Mucosa of gallbladder (tissue), 1 donor: Measurements from ENCODE around the gene BRD1. TPM values are rescaled to one million over a fixed set of nuclear protein-coding genes. Genes with fewer than 3 reads are reported as not detected.
"Not testable (repeated sequence)": the region's sequence is repeated elsewhere in the genome, so short reads cannot be mapped to it uniquely, and the experiment has no call there.

Experiments used
- DNase-seq: peaks from one replicate; pipeline ENCODE4 v3.0.0-alpha.2; 2020; ENCODE audit warnings: low spot score
- total RNA-seq: library from RNA; stranded (reverse); gene quantifications from one replicate; pipeline ENCODE4 v1.2.1, GENCODE V29; 2021
- donor health status: DM: no; HTN: no; CAD: no.

BRD1 gene
- total RNA-seq, 1 donor from 2014 or later, result 45.3 TPM

DNA sequence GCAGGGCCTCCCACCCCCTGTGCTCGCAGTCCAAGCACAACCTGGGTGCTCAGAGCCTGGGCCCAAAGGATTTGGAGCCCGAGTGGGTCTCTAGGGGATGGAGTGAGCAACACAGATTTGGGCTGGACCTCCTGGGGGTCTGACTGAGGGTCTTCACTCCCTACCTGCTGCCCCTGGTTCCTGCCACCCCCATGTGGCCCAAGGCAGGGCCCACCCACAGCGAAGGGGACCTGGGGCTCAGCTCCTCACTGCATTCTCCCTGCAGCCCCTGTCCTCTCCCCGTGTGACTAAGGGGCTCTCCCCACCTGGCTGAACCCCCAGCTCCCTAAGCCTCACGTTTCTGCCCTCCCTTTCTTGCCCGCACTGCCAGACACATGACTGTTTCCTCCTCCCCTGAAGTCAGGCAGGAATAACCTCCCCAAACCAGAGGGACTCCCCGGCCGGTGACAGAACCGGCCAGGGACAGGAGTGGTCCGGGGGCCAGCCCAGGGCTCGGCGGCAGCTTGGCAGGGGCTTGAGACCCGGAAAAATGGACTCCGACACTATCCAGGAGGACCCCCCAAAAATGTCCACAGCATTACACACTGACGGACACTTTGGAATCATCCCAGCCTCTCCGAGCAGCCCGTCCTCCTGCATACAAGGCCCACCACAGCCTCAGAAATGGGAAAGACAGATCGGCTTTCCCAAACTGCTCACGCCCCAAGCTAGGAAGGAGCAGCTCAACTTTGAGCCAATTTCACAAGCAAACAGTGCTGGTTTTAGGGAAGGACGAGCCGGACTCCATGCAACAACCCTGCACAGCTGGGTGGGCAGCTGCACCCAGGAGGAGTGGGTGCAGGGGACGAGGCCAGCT is 57.8 kb downstream of the BRD1 start:
- no peak for DNase-seq

DNA sequence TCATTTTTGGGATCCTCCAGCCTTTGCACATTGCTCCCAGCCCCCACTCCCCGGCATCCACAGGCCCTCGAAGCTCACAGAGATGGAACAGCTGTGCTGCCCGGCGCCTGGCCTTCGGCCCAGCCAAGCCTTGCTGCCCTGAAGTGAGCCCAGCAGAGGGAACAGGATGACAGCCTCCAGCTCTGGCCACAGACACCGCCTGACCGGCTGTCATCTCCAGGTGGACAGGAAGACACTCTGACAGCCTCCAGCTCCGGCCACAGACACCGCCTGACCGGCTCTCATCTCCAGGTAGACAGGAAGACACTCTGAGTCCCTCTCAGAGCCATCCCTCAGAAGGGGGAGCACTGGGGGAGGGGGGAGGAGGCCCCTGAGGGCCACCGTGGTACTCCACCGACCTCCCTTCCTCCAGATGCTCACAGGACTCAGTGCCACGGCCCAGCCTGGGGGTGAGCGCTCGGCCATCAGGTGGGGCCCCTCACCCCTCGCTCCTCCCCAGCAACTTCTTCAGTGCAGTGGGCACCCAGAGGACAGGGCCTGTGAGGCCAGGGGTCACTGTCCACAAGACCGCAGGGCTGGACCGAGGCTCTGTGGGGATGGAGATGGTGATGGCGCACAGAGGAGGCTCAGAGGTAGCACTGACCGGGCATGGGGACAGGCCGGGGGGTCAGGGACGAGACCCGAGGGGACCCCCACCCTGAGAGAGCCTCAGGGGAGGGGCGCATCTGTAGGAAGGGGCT is 58.6 kb downstream of the BRD1 start:
- DNase-seq, result peak; percentile 47

DNA sequence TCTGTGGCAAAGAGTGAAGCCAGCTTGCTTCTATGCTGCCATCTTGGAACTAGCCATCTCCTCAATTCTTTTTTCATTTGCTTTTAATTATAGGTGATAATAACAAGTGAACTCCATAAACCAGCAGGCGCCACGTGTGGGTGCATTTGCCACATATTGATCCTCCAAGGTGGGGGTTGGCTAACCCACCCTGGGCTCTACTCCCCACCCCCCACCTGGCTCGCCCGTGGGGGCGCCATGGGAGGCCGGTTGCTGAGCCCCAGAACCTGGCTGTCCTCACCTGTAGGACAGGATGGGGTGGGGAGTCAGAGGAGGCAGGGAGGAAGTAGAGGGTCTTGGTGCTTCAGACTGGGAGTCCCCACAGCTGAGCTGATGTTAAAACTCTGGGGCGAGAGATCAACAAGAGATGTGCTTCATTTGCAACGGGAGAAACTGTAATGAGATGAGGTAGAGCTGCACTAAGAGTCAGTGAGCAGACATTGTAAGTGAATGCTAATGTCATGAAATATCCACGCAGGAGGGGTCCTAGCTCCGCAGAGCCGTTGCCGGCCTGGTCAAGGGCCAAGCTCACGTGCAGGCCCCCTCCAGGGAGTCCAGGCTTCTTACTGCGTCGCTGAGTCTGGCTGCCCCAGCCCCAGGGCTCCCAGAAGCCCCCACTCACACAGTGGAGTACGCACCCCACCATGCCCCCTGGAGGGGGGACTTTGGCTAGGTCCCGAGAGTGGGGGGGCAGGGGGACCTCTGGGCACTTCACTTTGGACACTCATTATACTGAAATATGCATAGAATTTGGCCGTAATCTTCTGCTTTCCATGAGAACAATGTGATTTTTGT is 59.4 kb downstream of the BRD1 start:
- DNase-seq, result no peak

DNA sequence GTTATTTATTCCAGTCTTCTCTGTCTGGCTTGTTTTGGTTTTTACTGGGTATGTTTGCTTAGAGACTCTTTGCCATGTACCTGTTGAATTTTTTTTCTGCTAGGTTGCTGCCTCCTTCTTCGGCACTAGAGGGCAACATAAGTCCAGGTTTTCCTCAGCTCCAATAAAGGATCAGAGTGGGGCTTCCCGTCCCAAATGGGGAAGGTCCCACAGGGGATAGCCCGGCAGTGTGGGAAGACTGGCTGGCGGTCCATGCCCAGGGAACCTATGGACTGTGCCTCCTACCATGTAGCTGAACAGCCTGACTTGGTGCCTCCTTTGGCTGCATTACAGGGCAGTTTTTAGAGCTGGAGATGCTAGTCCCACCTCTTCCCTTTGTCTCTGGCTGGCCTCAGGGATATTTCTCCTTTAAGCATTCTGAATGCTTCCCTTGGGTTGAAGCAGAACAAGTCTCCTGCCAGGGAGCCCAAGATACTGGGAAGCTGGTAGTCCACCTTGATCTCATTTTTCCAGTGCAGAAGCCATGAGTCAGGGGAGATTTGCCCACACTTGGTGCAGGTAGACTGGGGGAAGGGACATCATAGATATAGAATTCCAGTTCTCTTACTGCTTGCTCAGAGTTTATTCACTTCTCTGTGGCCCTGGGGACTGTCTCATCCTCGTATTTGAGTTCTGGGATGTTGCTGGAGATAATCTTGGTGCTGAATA is 60.2 kb downstream of the BRD1 start:
- DNase-seq, result no peak

GRCh38 chr22:49765951-49766350 is 61.7 kb downstream of the BRD1 start:
- no peak for DNase-seq

- DNase-seq, result no peak
Observed at GRCh38 chr22:49765091-49765771, 62.4 kb downstream of the BRD1 start.

- DNase-seq, result no peak
Observed at GRCh38 chr22:49764127-49764581, 63.5 kb downstream of the BRD1 start.

DNA sequence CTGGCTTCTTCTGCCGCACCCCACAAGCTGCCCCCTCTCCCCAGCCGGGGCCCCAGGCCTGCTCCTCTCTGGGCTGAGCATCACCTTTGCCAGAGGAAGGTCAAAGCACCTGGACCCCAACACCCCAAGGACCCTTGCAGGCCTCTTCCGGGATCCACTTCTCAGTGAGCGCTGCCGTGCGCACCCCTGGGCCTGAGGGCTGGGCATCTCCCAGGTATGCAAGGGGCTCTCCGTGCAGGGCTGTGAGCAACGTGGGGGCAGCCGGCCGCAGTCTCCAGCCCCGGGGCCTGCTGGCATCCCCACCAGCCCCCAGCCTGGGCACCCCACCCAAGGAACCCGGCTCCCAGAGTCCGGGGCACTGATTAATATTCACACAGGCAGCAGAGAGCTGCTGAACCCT is 64.0 kb downstream of the BRD1 start:
- DNase-seq, result no peak

DNA sequence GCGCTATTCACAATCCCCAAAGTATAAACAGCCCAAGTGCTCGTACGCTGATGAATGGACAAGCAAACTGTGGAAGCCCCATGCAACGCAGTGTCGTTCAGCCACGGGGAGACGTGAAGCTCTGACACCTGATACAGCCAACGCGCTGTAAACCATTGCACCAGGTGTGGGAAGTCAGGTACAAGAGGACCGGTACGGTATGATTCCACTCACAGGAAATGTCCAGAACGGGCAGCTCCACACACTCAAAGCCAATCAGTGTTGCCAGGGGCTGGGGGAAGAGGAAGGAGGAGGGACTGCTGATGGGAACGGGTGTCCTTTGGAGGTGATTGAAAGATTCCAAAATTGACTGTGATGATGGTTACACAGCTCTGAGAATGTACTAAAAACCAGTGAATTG is 64.5 kb downstream of the BRD1 start:
- DNase-seq, result no peak

GRCh38 chr22:49762571-49762970 is 65.1 kb downstream of the BRD1 start:
- not testable (repeated sequence) for DNase-seq

GRCh38 chr22:49761836-49762235 is 65.8 kb downstream of the BRD1 start:
- no peak for DNase-seq

GRCh38 chr22:49760630-49761571 is 66.8 kb downstream of the BRD1 start:
- DNase-seq, result no peak

GRCh38 chr22:49760280-49760629 is 67.4 kb downstream of the BRD1 start:
- DNase-seq, result no peak

DNA sequence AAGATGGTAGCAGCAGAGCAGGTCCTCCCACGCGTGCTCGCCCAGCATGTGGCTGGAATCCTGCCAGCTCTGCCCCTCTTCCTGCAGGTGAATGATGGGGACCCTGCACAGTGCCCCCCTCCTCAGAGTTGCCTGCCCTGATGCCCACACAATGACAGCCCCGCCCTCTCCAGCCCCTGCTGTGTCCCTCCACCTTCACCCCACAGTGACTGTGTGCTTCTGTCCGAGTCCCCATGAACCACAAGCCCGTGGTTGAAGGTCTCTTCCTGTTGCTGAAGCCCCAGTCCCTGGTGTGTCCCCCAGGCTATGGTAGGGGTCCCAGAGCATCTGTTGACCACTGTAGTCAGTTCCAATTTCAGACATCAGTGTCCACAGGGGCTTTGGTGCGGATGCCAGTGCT is 71.0 kb downstream of the BRD1 start:
- DNase-seq, result no peak

- DNase-seq, result no peak
Observed at GRCh38 chr22:49756201-49756600, 71.5 kb downstream of the BRD1 start.

DNA sequence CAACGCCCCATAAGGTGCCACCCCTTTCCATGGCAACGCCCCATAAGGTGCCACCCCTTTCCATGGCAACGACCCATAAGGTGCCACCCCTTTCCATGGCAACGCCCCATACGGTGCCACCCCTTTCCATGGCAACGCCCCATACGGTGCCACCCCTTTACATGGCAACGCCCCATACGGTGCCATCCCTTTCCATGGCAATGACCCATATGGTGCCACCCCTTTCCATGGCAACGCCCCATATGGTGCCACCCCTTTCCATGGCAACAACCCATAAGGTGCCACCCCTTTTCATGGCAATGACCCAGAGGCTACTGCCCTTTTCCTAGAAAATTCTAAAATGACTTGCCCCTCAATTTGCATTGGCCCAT is 72.1 kb downstream of the BRD1 start:
- DNase-seq, result no peak

DNA sequence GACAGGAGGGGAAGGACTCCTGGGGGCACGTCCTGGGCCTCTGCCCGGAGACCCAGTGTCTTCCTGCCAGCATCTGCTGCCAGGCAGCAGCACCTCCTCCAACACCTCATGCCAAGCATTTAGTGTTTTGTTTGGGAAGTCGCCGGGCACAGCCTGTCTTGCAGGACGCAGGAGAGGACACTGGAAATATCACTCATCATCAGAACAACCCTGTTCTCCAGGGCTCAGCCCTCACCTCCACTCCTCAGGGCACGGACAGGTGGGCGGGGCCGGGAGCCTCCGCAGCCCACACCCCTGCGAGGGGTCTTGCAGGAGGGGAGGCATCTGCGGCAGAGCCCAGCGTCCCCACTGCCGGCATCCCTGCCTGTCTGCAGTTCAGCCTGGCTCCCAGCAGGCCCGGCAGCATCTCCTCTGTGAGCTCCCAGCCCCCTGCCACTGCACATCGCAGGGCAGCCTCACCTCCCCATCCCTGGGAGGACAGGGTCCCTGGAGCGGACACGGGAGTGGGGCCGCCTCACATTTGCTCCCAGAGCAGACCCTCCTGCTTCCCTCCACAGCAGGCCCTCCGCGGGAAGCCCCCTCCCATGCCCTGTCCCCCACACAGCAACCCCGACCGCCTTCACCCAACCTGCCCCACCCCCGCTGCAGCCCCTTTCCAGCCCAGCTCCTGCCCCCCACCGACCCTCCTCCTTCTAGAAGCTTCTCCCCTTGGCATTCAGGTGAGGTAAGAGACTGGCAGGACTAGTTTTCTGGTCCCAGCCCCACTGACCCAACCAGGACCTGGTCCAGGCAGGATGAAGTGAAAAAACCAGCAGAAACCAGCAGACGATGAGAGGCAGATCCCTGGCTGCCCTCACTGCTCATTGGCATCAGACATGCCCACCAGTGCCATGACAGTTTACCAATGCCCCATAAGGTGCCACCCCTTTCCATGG is 72.7 kb downstream of the BRD1 start:
- DNase-seq, result no peak

- DNase-seq, result no peak
Observed at GRCh38 chr22:49753961-49754695, 73.5 kb downstream of the BRD1 start.
